ENCODE data around the gene TMEM132D.

The TMEM132D gene

DNA sequence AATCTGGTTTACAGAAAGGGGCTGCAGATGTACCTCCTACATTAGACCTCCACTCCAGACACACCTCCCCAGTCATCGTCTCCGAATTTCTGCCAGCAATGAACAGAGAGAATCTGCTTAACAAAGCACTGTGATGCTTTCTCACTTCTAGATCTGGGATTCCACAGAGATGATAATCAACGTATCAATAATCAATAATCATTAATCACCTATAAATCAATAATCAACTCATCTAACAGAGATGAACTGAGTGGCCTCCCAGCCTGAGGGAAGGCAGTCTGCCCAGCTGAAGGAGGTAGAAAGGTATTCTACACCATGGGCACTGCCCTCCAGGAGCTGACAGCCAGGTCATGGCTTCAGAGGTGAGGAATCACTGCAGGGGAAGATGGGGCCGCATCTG is 183.2 kb downstream of the TMEM132D start:
- DNase-seq, result no peak

DNA sequence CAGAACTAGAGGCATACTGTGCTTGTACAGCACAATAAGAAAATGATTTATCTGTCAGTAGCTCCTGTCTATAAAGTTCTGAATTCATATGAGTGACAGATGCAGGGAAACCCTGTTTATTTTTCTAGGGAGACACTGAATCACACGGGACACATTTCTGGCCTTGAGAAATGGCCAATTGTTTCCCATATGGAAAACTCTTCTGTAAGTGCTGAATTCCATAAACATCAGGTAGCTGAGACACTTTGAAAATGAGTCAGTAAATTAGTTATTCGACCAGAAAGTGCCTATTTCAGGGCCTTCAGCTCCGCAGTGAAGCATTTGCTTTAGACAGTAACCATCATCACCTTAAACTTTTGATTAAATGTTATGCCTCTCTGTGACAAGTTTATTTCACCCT is 184.4 kb downstream of the TMEM132D start:
- DNase-seq, result no peak

DNA sequence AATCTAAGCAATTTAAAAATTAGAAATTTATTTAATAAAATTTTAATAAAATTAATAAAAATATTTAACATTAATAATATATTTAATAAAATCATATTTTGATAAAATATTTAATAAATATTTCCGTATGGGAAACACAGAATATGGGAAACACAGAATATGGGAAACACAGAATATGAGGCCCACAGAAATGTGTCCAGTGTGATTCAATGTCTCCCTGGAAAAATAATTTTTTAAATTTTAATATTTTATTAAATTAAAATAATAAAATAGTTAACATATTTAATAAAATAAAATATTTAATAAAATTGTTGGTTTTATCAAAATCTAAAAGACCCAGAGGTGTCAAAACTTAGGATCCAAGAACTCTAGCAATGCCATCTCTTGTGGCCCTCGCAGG is 186.4 kb downstream of the TMEM132D start:
- no peak for DNase-seq

DNA sequence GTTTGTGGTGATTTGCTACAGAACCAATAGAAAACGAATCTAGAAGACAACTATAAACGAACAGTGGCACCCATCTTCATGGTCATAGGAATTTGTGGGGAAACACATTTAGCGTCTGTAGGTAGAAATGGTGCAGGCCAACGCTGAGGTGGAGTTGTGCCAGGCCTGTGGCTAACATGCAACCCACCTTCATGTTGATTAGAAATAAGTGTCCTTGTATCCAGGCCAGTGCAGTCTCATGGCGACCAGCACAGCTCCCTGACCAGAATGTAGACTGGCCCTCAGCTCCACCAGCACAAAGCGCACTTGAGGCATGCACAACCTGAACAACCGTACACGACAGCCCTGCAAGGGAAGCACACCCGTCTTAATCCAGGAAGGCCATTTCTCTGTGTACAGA is 187.0 kb downstream of the TMEM132D start:
- DNase-seq, result no peak

DNA sequence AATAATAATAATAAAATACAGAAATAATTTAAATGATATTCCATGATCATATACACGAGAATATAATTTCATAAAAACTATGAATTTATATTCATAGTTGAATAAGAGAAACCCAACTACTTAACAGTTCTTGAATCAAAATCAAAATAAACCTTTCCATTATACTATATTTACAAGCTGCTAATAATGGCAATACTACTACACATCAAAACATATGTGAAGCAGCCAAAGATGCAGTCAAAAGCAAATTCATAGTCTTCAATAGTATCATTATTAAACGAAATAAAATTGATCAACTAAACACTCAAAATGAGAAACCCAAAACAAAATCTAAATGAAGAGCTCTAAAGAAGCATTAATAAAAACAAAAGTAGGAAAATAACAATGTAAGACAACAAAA is 197.1 kb downstream of the TMEM132D start:
- DNase-seq, result no peak

DNA sequence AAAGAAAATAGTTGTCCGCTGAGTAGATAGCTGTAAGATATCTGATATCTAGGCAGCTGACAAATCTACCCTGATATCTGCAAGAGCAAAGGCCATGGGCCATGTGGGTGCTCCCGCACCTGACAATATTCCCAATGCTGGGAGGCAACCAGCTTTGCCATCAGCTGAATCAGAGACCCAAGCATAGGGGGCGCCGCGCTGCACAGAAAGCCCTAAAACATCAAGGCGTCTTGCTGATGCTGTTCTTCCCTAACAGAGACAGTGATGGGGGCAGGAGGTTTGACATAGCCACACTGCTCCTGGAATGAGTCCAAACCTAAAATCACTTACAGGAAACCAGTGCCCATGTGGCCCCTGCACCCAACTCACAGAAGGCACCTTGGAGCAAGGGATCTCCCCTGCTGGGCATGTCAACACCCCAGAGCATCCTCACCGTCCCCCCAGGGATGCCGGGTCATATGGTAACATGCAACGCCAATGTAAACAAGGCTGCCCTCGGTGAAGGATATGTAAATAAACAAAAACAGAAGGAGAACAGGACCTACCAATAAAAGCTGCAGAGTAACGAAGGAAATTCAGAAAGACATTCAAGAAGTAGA is 199.5 kb downstream of the TMEM132D start:
- no peak for DNase-seq

DNA sequence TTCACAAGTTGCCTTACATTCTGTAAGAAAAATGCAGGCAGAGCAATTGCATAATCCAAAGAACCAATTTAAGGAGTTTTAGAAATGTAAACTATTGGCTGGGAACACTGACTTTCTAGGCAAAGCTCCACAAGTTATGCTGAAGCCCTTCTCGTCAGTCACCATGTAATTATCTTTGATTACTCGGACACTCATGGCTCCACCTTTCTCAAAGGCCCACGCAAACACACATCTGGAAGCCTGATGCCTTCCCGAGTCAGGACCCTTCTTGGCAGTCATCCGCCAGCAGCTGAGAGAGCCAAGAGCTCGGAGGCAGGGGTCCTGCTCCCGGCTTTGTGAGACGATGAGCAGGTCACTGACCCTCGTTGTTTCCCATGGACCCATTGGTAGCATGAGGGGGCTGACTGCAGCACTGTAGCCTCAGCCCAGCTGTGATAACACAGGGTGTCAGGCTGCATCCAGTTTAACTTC is 202.2 kb downstream of the TMEM132D start:
- DNase-seq, result no peak

DNA sequence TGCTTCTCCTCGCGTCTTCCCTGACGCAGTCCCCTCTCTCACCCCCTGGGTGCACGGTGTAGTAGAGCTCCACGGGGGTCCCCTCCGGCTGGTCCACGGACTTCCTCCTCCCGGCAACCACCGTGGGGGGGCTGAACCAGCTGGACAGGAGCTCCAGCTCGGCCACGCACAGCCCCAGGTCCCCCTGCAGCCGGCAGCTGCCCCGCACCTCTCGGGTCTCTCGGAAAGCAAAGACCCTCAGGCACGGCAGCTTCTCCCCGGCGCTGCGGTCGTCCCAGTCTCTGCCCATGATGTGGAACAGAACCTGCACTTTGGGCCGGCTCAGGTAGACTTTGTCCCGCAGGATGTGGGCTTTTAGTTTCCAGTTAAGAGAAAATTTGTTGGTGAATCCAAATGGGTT is 203.8 kb downstream of the TMEM132D start:
- no peak for DNase-seq

DNA sequence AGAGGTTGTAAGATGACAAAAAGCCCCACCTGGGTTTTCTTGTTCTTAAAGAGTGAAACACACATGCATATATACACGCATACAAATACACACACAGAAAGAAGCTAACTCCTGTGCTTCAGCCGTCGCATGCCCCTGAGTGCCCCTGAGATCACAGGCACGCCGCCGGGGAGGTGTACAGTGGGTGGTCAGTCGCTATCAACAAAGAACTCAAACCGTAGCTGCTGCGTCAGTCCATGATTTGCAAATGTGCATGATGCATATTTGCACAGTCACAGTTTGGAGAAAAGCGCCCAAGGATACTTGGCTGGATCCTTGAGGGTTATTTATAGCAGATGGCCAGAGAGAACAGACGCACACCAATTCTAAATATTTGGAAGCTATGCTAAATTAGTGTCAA is 206.9 kb downstream of the TMEM132D start:
- no peak for DNase-seq

DNA sequence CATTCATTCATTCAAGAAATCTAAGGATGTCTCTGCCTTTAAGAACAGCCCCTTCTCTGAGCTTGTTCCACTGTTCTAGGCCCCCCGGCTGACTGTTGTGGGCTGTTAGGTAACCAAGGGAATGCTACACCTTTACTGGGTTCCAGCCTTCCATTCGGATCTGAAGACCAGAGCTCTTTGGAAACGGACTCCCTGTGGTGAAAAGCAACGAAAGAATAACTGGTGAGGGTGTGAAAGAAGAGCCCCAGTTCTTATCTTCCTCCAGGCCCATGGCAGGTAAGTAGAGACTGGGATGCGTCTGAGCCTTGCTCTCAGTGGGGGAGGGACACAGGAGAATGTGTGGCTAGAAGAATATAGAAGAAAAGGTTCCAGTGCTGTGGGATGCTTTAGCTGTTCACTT is 207.4 kb downstream of the TMEM132D start:
- no peak for DNase-seq

DNA sequence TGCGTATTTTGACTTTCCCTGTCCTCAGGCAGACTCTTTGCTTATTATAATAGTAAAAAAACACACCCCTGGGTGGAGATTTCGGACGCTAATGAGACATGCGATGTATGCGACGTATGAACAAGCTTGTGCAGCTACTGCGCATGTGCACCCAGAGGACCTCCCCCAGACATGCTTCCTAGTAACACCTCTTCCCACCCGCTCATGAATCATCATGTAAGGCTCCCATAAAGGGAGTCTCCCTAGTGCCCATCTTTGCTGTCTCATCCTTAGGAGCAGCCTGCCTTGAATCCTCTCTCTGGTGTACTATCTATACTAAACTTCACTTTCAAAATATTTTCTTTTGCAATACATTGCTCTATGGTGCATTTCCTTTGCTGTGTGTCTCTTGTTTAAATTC is 210.1 kb downstream of the TMEM132D start:
- DNase-seq, result no peak

DNA sequence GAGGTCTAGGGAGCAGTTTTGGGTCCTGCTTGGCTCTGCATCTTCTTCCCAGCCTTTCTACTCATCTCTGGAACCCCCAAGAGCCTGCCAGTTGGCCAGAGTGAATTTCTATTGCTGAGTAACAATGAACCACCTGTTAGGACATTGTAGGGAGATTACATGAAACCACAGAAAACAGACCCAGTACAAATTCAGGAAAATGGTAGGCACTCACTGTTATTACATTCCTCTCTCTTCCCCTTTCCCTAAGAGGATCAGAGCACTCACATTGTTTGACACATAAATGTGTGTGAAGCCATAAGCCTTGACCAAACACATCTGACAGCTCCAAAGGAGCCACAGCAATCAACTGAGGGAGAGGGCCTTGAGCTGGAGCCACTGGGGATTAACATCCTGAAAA is 216.1 kb downstream of the TMEM132D start:
- DNase-seq, result no peak

DNA sequence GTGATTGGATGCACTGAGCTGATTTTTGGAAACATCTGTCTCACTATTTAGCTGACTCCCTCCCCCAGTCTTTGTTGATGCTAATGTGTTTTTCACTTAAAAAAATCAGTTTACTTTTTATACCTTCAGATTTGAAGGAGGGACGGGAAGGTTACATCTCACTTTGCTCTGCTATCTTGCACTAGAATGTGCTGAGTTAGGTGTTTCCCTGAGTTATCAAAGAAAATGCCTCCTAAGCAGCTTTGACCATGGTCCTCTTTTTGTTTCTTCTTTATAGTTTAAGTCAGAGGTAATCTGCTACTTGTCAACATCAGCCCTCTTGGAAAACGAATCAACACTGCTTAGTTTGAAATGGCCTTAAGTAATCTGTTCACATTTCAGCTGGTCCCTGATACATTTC is 222.0 kb downstream of the TMEM132D start:
- no peak for DNase-seq

DNA sequence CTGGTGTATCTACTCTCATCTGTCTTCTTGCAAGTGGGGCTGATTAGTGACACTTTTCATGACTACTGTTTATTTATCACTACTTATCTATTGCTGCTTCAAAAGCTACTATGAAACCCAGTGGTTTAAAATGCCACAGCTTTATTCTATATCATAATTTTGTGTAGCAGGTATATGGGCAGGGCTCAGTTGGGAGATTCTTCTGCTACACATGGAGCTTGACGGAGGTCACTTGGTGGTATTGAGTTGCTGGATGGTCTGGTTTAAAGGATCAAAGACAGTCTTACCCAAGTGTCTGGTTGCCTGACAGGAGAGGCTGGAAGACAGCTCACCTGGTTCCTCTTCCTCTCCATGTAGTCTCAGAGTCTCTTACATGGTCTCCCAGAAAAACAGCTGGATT is 222.7 kb downstream of the TMEM132D start:
- no peak for DNase-seq

DNA sequence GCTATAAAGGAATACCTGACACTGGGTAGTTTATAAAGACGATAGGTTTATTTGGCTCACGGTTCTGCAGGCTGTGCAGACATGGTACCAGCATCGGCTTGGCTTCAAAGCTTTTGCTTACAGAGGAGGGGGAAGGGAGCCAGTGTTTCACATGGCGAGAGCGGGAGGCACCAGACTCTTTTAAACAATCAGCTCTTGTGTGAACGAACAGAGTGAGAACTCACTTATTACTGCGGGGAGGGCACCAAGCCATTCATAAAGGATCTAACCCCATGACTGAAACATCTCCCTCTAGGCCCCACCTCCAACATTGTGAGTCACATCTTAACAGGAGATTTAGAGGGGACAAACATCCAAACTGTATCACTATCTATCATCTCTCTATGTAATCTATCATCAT is 227.4 kb downstream of the TMEM132D start:
- DNase-seq, result no peak

DNA sequence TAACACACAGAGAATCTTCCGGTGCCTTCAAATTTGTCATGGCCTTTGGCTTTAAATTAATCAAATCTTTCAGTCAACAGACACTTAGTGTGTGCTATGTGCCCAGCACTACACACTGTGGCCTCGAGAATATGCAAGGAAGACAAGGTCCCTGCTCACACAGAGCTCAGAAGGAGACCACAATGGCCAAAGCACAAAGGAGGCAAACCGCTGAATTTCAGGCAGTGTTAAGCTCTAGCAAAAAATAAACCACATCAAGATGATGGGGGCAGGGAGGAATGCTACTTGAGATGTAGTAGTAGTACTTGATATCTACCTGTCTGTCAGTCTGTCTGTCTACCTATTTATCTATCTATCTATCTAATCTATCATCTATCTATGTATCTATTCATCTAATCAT is 227.9 kb downstream of the TMEM132D start:
- no peak for DNase-seq

DNA sequence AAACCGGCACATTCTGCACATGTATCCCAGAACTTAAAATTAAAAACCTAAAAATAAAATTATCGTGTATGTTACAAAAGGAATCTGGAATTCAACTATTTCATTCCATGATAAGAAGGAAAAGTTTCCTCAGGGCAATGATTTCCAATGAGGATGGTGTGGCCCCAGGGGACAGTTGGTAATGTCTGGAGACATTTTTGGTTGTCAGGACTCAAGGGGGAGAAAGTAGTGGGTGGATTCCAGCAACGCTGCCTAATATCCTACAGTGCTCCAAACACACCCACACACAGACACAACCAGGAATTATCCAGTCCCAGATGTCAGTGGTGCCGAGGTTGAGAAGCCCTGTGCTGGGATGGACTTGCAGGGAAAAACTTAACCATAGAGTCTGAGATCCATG is 228.3 kb downstream of the TMEM132D start:
- no peak for DNase-seq

DNA sequence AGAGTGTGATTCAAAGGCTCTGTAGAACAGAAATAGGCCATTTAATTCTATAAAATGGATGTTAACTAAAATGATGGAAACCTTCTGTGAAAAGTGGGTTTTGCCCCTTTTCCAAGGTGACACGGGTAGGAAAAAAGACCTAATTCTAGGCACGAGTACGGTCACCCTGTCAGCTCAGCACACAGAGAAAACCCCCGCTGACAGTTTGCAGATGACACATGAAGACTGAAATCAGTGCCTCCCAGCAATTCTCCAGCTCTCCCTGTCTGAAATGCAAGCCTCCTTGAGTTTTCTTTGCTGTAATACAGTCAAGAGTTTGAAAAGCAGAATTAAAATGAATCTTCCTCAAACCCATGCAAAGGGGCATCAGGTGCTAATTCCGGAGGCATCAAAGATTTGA is 230.0 kb downstream of the TMEM132D start:
- DNase-seq, result no peak

DNA sequence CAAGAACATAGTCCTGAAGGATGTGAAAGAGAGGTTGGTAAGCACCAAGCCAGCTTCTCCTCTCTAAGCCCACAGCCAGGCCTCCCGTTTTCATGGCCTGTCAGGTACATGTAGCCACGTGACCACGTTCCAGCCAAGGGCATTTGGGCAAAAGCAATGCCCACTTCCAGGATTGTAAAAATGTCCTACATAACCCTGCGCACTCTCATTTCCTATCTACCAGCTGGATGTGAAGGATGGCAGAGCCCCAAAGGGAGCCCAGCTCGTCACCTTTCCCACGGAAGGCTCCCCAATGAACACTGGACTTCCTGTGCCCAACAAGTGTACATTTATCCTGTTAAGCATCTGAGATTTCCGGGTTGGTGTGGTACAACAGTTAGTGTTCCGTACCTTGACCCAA is 231.7 kb downstream of the TMEM132D start:
- DNase-seq, result no peak

DNA sequence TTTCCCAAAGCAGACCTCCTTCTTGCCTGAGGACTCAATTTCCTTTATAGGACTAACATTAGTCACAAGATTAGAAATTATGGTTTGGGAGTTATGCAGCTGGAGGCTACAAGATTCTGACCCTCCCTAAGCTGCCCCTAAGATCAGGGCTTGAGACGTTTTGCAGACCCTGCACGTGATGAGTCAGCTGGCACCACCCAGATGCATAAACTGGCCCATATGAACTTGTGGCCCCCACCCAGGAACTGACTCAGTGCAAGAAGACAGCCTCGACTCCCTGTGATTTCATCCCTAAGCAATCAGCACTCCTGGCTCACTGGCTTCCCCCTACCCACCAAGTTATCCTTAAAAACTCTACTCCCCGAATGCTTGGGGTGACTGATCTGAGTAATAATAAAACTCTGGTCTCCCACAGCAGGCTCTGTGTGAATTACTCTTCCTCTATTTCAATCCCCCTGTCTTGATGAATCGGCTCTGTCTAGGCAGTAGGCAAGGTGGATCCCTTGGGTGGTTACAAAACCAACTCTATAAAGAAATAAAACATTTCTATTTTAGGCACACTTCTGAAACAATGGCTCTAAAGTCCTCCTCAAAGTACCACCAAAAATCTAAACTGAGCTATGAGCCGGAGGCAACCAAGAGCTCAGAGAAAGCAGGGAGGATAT is 233.4 kb downstream of the TMEM132D start:
- no peak for DNase-seq

DNA sequence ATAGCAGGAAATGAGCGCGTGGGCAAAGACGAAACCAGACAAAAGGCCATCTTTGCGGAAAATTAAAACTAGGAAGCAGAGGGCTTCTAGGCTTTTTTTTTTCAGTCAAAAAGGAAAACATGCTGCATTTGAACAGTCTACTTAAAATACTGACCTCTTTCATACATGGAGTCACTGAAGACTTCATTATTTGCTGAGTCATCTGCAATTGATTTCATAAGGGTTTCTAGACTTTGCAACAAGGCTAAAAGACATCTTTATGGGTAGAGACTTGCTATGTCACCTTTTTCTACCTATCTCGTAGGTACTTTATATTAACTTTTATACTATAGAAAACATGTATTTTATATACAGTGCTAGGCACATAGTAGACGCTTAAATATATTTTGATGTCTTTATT is 238.4 kb downstream of the TMEM132D start:
- no peak for DNase-seq

DNA sequence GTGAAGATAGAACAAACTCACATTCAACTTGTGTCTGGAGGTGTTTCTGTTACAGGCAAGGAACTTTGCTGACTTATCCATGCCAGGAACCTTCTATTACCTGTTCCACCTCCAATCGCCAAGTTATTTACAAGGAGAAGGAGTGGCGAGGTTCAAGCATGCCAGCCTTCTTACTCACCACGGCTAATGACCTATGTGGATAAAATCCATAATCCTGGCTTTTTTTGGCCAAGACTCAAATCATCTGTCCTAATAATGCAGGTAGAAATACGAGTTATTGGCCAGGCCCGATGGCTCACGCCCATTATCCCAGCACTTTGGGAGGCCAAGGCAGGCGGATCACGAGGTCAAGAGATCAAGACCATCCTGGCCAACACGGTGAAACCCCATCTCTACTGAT is 241.6 kb downstream of the TMEM132D start:
- no peak for DNase-seq

DNA sequence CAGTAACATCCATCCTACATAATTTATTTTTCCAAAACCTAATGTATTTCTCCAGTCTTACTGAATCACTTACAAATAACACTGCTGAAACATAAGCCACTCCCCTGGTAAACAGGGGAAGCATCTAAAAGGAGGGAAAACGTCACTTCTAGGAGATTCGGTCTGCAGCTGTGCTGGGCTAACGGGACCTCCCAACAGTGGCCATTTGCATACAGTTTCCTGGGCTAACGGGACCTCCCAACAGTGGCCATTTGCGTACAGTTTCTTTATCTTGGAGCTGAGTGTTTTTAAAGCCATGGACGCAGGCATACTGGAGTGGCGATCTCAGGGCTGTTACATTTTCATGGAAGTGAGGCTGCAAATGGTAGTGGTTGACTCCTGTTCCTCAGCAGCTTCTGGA is 242.9 kb downstream of the TMEM132D start:
- DNase-seq, result no peak

DNA sequence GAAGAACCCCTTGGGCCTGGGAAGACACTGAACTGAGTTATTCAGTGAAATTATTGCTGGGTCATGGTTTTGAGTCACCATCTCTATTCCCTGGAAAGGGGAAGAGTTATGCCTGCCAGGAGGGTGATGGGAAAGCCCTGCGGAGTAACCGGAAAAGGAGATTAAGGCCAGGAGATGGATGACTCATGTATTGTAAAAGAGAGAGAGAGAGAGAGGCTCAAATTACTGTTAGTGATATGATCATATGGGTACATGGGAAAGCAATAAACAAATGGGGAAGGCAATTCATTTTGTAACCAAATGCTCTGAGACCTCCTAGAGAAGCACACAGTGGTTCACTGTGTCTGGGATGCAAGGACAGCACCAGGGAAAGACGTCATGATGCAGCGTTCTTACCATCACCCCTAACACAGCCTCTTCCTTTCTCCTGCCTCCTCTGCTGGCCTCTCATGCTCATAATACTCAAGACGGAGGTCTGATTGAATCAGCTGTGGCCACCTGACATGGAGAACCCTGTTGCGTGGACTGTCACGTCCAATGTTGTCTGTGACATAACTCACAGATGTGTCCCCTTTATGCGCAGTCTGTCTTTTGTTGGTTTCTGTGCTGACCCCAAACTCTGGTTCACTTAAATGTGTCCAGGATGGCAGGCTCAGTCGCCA is 243.7 kb downstream of the TMEM132D start:
- no peak for DNase-seq

DNA sequence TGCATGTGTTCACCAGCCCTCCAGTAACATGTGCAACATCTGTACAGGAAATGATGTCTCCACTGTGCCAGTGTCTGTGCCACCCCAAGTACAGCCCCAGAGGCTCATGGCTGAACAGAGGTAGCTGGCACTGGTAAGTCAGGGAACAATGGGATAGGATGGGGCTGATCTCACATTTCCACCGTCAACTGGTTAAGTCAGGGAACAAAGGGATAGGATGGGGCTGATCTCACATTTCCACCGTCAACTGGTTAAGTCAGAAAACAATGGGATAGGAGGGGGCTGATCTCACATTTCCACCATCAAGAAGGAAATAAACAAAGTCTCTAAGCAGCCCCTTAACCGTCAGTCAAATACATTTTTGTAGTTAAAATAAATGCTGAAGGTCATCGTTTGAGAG is 246.6 kb downstream of the TMEM132D start:
- DNase-seq, result no peak

Measured in stimulated activated CD4-positive, alpha-beta T cell treated with anti-CD3 and anti-CD28 coated beads, Interleukin-2, amount 100 ng/mL, for 48 hours (primary cell).